Measurements from ENCODE around the gene CASTOR1.

DNA sequence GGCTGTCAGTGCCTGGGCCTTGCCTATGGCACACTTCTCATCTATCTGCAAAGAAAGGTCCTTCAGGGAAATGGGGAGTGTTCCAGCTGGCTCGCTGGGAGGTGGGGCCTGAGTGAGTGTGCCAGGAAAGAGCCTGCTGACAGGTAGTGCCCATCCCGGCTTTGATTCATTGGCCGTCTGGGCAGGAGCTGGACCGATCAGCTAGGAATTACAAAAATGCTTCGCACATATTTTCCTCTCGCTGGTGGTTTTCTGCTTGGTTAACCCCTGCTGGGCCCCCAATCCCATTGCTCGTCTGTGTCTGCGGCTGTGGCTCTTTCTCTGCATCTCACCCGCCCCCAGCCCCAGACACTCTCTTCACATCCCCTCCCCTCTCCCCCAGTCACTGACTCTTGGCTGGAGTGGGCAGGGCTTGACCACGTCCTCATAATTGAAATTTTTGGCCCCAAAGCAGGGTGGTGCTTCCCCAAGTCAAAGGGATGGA is 53.6 kb downstream of the CASTOR1 start:
- TF ChIP-seq ZNF274 (IDR thresholded peaks at IDR 0.05; ENCODE audit: low read length) (no peak), ZNF274 (tag by site-specific recombination; IDR thresholded peaks at IDR 0.05; ENCODE audit: borderline replicate concordance) (no peak), ZNF843 (tag by site-specific recombination; IDR thresholded peaks at IDR 0.05) (no peak), ZBTB20 (tag by site-specific recombination; IDR thresholded peaks at IDR 0.05) (no peak)
- TF ChIP-seq, protein P1, sequence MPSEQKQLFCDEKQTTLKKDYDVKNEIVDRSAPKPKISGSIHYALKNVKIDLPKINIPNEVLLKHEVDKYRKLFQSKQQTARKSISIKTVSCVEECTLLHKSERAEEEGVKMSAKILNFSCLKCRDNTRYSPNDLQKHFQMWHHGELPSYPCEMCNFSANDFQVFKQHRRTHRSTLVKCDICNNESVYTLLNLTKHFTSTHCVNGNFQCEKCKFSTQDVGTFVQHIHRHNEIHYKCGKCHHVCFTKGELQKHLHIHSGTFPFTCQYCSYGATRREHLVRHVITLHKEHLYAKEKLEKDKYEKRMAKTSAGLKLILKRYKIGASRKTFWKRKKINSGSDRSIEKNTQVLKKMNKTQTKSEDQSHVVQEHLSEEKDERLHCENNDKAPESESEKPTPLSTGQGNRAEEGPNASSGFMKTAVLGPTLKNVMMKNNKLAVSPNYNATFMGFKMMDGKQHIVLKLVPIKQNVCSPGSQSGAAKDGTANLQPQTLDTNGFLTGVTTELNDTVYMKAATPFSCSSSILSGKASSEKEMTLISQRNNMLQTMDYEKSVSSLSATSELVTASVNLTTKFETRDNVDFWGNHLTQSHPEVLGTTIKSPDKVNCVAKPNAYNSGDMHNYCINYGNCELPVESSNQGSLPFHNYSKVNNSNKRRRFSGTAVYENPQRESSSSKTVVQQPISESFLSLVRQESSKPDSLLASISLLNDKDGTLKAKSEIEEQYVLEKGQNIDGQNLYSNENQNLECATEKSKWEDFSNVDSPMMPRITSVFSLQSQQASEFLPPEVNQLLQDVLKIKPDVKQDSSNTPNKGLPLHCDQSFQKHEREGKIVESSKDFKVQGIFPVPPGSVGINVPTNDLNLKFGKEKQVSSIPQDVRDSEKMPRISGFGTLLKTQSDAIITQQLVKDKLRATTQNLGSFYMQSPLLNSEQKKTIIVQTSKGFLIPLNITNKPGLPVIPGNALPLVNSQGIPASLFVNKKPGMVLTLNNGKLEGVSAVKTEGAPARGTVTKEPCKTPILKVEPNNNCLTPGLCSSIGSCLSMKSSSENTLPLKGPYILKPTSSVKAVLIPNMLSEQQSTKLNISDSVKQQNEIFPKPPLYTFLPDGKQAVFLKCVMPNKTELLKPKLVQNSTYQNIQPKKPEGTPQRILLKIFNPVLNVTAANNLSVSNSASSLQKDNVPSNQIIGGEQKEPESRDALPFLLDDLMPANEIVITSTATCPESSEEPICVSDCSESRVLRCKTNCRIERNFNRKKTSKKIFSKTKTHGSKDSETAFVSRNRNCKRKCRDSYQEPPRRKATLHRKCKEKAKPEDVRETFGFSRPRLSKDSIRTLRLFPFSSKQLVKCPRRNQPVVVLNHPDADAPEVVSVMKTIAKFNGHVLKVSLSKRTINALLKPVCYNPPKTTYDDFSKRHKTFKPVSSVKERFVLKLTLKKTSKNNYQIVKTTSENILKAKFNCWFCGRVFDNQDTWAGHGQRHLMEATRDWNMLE (tag by site-specific recombination; conservative IDR thresholded peaks at IDR 0.05; ENCODE audit: low read depth) = no peak
- TF ChIP-seq, protein P2, sequence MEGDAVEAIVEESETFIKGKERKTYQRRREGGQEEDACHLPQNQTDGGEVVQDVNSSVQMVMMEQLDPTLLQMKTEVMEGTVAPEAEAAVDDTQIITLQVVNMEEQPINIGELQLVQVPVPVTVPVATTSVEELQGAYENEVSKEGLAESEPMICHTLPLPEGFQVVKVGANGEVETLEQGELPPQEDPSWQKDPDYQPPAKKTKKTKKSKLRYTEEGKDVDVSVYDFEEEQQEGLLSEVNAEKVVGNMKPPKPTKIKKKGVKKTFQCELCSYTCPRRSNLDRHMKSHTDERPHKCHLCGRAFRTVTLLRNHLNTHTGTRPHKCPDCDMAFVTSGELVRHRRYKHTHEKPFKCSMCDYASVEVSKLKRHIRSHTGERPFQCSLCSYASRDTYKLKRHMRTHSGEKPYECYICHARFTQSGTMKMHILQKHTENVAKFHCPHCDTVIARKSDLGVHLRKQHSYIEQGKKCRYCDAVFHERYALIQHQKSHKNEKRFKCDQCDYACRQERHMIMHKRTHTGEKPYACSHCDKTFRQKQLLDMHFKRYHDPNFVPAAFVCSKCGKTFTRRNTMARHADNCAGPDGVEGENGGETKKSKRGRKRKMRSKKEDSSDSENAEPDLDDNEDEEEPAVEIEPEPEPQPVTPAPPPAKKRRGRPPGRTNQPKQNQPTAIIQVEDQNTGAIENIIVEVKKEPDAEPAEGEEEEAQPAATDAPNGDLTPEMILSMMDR (tag by site-specific recombination; IDR thresholded peaks at IDR 0.05) = no peak
